Left kidney (tissue), 2 donors: ENCODE measurements around the gene PLAAT3. TPM values are rescaled to one million over a fixed set of nuclear protein-coding genes. Genes with fewer than 3 reads are reported as not detected.
A peak's percentile ranks its signal among the peaks of the same experiment; 100 is the strongest.
"Not testable (repeated sequence)": the region's sequence is repeated elsewhere in the genome, so short reads cannot be mapped to it uniquely, and the experiment has no call there.

ENCODE experiments used
- DNase-seq: peaks from one replicate; pipeline ENCODE4 v3.0.0-alpha.2; 2013
- polyA plus RNA-seq: library from polyadenylated mRNA; unstranded; fragments of 120-200 nt; gene quantifications from one replicate; pipeline ENCODE4 v1.2.1, GENCODE V29; 2013; ENCODE audit not compliant: insufficient read length

PLAAT3 gene
- polyA plus RNA-seq, 1 donor = 15.1 TPM

DNA sequence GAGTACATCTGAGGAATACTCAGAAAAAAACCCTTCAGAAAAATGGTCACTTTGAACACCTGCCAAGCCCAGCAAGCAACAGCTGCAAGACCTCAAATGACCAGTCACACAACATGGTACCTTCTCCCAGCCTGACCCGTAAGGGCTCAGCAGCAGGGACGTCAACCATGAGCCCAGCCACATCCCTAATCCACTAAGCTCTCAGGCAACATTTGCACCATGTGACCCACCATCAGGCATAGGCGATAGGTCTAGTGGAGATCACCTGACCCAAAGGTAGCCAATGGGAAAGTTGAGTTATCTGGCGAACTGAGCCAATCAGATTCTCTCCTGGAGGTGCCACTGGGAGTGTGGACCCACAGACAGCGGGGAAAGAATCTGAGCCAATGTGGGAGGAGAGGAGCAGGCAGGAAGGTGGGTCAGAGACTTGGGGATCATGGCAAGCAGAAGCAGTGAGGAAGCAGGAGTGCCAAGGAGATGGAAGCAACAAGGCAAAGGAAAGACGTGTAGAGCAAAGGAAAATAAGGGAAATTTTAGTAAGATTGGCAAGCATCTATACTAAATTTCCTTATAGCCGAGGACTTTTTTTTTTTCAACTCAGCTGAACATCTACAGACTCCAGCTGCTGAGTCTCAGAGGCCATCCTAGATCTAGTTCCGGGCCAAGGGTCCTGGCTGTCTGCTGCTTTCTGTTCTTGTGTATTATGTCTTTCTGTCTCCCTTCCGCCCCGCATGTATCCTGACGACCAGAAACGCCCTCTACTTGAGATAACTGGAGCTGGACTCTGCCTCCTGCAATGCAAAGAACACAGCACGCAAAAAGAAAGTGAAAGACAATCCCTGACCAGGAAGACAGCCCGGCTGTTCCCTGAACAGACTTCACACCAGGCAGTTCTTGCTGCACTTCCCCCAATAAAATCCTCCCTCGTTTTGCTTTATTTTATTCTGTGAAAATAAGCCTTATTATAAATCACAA is 40.1 kb downstream of the PLAAT3 start:
- peak; percentile 62 for DNase-seq

GRCh38 chr11:63572026-63572688 is 42.1 kb downstream of the PLAAT3 start:
- DNase-seq = no peak

- DNase-seq = no peak
Observed at GRCh38 chr11:63569570-63569969, 44.7 kb downstream of the PLAAT3 start.

GRCh38 chr11:63567044-63567840 is 47.0 kb downstream of the PLAAT3 start:
- DNase-seq = peak; percentile 64

DNA sequence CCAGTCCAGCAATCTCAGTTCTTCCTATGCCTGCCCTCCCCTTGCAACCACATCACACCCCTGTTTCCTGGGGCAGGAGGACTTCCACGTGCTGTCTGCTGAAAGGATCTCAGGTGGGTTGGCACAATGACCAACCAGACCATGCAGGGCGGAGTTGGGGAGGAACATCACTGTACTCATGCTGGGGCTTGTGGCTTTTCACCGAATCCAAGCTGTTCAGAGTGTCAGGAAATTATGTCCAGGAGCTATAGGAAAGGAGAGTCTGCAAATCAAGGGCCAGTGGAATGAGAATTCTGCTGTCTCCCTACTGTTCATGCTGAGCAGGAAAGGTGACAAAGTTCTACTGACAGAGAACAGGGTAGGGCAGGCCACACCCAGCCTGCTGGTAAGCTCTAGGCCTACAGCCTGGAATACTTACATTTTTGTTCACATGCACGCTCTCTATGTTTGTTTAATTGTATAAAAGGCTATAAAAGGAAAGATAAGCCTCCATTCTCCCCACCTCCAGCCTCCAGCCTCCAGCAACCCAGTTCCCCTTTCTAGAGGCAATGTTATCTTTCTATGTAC is 49.4 kb downstream of the PLAAT3 start:
- no peak for DNase-seq

DNA sequence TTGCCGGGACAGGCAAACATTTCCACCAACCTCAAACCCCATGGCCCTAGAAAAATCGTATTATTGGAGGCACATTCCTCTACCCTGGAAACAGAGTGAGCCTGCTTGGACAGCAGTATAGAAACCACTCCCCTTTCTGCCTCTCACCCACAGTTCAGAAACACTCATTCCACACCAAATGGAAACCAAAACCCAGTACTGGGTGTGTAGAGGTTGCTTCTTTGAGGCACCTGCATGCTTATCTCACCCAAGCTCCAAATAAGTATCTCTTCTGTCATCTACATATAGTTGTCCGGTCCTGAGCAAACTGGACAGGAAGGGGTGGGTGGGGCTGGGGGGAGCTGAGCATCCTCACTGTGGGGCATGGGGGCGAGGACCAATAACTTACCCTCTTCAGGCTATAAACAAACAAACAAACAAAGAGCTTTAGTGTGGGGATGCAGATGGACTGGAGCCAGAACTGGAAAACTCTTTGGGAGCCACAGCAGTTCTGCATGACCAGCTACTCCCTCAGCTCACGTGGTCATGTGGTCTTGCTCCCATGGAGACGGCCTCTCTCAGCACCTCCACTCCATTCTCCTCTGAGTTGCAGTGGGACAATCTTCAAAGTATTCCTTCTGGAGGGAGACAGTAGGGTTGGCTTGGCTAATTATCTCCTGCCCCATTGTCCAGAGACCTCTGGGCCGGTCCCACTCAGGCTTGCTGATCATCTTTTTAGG is 50.0 kb downstream of the PLAAT3 start:
- peak; percentile 46 for DNase-seq

- no peak for DNase-seq
Observed at GRCh38 chr11:63563201-63564055, 50.8 kb downstream of the PLAAT3 start, which contains the start of gene PLAAT2. PLAAT2 (minus strand) TSS chr11:63563379; CDS start chr11:63563324, 55 bp downstream.

GRCh38 chr11:63560506-63561180 is 53.6 kb downstream of the PLAAT3 start:
- no peak for DNase-seq

GRCh38 chr11:63558459-63559157 is 55.6 kb downstream of the PLAAT3 start:
- DNase-seq = no peak

GRCh38 chr11:63557570-63557969 is 56.7 kb downstream of the PLAAT3 start:
- no peak for DNase-seq

DNA sequence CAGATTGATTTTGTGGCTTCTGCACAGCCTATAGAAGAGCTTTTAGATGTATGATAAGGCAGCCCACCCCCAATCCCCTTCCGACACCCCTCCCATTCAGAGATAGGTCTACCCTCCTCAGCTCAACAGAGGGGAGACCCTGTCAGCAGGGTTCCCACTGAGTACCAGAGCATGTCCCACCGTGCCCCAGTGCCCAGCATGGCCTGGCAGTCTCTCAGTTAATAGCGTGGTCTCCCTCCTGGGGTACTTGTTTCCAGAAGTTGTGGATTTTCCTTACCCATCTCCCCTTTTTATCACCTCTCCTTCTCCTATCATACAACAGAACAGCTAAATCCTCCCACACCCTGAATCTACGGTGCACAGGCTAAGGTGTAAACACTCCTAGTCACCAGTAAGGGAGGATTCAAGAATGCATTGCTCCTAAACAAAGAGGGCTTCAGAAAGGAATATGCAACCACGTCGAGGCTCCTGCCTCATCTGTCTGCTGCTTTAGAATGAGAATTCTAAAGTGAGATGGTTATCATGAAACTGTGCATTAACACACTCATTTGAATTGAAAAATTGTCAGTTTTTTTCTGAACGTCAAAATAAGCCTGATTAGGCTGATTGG is 57.7 kb downstream of the PLAAT3 start:
- DNase-seq = no peak

- no peak for DNase-seq
Observed at GRCh38 chr11:63554877-63555223, 59.4 kb downstream of the PLAAT3 start.

DNA sequence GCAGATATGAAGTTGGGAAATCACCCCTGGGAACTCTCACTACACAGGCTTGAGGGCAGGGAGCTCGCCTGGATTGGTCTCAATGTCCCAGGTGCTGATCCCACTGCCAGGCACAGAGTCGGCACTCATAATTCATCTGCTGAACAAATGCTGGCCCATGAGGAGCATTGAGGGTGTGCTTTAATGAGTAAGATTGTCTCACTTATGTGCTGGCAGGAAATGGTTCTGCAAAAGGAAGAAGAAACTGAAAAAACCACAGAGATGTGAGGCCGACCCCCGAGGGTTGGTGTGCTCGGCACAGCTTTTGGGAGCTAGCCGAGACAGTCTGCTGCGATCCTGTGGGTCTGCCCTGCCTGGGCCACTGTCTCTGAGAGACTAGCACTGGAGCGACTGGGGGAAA is 60.5 kb downstream of the PLAAT3 start:
- no peak for DNase-seq

- DNase-seq = no peak
Observed at GRCh38 chr11:63552921-63553320, 61.3 kb downstream of the PLAAT3 start.

- DNase-seq = no peak
Observed at GRCh38 chr11:63551889-63552266, 62.4 kb downstream of the PLAAT3 start.

DNA sequence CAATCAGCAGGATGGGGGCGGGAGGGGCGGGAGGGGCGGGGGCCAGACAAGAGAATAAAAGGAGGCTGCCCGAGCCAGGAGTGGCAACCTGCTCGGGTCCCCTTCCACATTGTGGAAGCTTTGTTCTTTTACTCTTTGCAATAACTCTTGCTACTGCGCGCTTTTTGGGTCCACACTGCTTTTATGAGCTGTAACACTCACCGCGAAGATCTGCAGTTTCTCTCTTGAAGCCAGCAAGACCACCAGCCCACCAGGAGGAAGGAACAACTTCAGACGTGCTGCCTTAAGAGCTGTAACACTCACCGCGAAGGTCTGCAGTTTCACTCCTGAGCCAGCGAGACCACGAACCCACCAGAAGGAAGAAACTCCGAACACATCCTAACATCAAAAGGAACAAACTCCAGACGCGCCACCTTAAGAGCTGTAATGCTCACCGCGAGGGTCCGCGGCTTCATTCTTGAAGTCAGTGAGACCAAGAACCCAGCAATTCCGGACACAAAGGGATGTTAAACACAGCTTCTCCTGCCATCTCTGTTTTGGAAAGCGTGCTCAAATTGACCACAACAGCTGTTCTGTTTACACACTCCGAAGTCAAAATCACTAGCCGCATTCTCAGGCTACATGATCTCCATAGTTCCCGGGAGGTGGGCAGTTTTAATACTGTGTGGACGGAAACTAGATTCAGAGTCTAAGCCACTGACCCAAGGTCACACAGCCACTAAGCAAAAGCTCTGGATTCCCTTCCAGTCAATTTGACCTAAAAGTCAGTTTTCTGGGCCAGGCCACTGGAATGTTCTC is 62.9 kb downstream of the PLAAT3 start:
- DNase-seq = no peak

GRCh38 chr11:63550156-63550700 is 64.0 kb downstream of the PLAAT3 start:
- not testable (repeated sequence) for DNase-seq

- no peak for DNase-seq
Observed at GRCh38 chr11:63549411-63549810, 64.8 kb downstream of the PLAAT3 start.
